Measurements from ENCODE around the gene MAST1.
"Not testable (repeated sequence)": the region's sequence is repeated elsewhere in the genome, so short reads cannot be mapped to it uniquely, and the experiment has no call there.

Gene MAST1

DNA sequence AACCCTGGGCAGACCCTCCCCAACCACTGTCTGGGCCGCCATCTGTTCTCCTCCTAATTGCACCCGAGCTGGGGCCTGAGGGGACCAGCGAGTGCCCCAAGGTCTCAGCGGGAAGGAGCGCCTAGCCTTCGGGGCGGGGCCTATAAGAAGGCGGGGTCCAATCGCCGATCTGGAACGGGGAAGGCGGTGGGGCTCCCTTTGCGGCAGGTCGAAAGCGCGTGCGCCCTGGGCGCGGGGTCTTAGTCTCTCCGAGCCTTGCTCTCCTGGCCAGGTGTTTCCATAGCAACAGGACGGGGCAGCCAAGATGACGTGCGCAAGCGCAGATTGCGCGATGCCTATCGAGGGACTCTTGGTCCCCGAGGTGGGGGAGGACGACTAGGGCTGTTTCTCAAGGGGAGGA lies 2.8 kb downstream of the MAST1 start:
- peak in 1 of 2 experiments; percentile 38 for DNase-seq

DNA sequence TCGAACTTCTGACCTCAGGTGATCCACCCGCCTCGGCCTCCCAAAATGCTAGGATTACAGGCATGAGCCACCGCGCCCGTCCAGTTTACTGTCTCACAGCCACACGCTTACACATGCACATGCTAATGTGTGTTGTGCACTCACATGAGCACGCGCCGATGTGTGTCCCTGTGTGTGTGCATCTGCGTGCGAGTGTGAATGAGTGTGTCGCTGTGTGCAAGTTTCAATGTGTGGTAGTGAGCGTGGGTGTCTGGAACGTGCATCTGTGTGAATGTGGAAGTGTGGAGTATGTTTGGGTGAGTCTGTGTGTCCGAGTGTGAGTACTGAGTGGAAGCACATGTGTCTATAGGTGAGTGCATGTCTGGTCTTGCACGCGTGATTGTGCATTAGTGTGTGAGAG lies 4.2 kb downstream of the MAST1 start:
- no peak for DNase-seq

GRCh38 chr19:12843328-12843727 lies 5.0 kb downstream of the MAST1 start:
- DNase-seq, result no peak

DNA sequence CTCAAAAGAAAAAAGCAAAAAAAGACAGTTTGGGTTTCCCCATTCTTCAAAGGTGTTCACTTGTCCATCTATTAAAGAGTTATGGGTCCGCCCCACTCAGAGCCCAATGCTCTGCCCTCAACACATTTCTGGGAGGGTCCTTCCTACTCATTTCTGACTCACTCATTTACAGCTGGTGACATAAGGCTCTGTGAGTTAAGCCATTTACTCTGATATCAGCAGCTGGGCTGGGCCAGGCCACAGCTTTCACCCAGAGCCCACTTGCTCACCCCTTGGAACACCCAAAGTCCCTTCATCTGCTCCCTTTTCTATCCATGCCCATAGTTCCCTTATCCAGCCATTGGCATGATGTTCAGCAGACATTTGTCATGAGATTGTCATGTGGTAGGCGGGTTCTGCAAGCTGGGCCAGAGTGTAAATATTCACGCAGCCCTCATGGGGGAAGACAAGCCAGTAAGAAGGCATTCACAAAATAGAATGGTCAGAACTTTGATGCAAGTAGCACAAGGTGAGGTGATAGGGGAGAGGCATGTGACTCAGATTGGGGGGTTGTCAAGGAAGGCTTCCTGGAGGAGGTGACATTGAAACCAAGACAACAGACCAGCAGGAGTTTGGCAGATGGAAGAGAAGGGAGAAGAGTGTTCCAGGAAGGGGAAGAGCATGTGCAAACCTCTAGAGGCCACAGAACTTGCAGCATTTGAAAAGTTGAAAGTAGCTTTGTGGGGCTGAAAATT lies 5.9 kb downstream of the MAST1 start:
- DNase-seq, result no peak

GRCh38 chr19:12846613-12847012 lies 8.3 kb downstream of the MAST1 start:
- DNase-seq, result not testable (repeated sequence)

- DNase-seq, result peak; percentile 92 to 93
Measured at GRCh38 chr19:12847159-12848139, 9.1 kb downstream of the MAST1 start.

GRCh38 chr19:12856653-12857052 lies 18.3 kb downstream of the MAST1 start:
- no peak for DNase-seq

DNA sequence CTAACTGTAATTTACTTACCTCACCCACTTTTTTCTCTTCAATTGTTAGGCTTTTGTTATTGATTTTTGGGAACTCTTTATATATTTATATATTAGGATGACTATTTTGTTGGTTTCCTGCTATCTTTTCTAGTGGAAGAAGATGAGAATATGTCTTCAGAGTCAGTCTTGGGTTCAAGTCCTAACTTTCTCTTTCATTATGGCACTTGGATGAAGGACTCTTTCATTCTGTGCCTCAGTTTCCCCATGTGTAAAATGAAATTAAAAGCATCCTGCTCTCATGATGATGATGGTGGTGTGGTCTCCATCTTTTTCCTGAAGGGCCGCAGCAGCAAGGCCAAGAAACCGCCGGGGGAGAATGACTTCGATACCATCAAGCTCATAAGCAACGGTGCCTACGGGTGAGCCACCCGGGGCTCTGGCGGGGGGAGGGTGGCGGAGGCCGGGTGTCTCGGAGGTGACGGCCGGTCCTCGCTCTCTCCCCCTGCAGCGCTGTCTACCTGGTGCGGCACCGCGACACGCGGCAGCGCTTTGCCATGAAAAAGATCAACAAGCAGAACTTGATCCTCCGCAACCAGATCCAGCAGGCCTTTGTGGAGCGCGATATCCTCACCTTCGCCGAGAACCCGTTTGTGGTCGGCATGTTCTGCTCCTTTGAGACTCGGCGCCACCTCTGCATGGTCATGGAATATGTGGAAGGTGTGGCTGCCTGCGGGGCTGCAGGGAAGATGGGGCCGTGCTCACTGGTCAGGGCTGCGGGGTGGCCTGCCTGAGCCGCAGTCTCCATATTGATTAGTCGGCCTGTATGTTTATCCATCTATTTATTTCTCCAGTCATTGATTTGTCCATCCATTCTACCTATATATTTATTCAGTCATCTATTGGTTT lies 20.0 kb downstream of the MAST1 start:
- no peak for DNase-seq

- DNase-seq, result no peak
Measured at GRCh38 chr19:12859546-12859945, 21.2 kb downstream of the MAST1 start.

- no peak for DNase-seq
Measured at GRCh38 chr19:12864143-12864542, 25.8 kb downstream of the MAST1 start.

GRCh38 chr19:12864721-12865715 lies 26.7 kb downstream of the MAST1 start:
- no peak for DNase-seq

GRCh38 chr19:12865746-12866415 lies 27.6 kb downstream of the MAST1 start:
- no peak for DNase-seq

GRCh38 chr19:12866416-12867119 lies 28.3 kb downstream of the MAST1 start:
- no peak for DNase-seq

- DNase-seq, result peak; percentile 68 to 73
Measured at GRCh38 chr19:12867120-12868099, 29.1 kb downstream of the MAST1 start.

- no peak for DNase-seq
Measured at GRCh38 chr19:12868540-12869112, 30.3 kb downstream of the MAST1 start.

- no peak for DNase-seq
Measured at GRCh38 chr19:12871681-12872080, 33.4 kb downstream of the MAST1 start.

- no peak for DNase-seq
Measured at GRCh38 chr19:12872255-12872654, 33.9 kb downstream of the MAST1 start.

All from activated CD4-positive, alpha-beta T cell treated with anti-CD3 and anti-CD28 coated beads, Interleukin-2, amount 50 U/mL, for 48 hours (primary cell).